SU-DHL-6 (cell line): ENCODE measurements around the gene SLC25A38.
"Not testable (repeated sequence)": the region's sequence is repeated elsewhere in the genome, so short reads cannot be mapped to it uniquely, and the experiment has no call there.

Experiments used
- H2AFZ ChIP-seq: fragments of 200-600 bp; sonication (generic); 2 replicates; pipeline ENCODE4 v1.6.1; 2014; ENCODE audit warnings: low read depth, mild to moderate bottlenecking, moderate library complexity, mixed read lengths, antibody characterized with exemption, low read length; ENCODE audit not compliant: severe bottlenecking
- H3F3A ChIP-seq: fragments of 200-600 bp; shearing (Covaris generic); 2 replicates; pipeline ENCODE4 v1.6.0; 2016; ENCODE audit warnings: antibody characterized with exemption, mild to moderate bottlenecking; ENCODE audit not compliant: insufficient read depth
- H3K27ac ChIP-seq: fragments of 200-600 bp; sonication (generic); 2 replicates; pipeline ENCODE4 v1.5.1; 2016; ENCODE audit warnings: low read depth, mild to moderate bottlenecking, low read length, moderate library complexity, mixed read lengths
- H3K27me3 ChIP-seq: fragments of 200-600 bp; sonication (generic), shearing (Covaris generic); 2 replicates; pipeline ENCODE4 v1.6.0; 2014; ENCODE audit warnings: mild to moderate bottlenecking, low read length
- H3K36me3 ChIP-seq: fragments of 200-600 bp; sonication (generic); 2 replicates; pipeline ENCODE4 v1.6.1; 2014; ENCODE audit warnings: mild to moderate bottlenecking, low read length, mixed read lengths
- H3K4me2 ChIP-seq: fragments of 300-600, 200-600 bp; shearing (Covaris generic), sonication (generic); 2 replicates; pipeline ENCODE4 v1.6.0; 2014; ENCODE audit warnings: low read length, low read depth, mild to moderate bottlenecking; ENCODE audit not compliant: poor library complexity, severe bottlenecking
- H3K4me3 ChIP-seq: fragments of 200-600 bp; sonication (generic); 2 replicates; pipeline ENCODE4 v1.5.1; 2014; ENCODE audit warnings: antibody characterized with exemption, low read length, mild to moderate bottlenecking, mixed read lengths; ENCODE audit not compliant: insufficient read depth, poor library complexity, severe bottlenecking
- H3K79me2 ChIP-seq: fragments of 200-600 bp; sonication (generic); 2 replicates; pipeline ENCODE4 v1.6.1; 2014; ENCODE audit warnings: mild to moderate bottlenecking, low read length, moderate library complexity; ENCODE audit not compliant: insufficient read depth
- H3K9ac ChIP-seq: fragments of 200-600 bp; sonication (generic); 2 replicates; pipeline ENCODE4 v1.7.0; 2014; ENCODE audit warnings: mild to moderate bottlenecking, low read length
- H3K9me2 ChIP-seq: fragments of 200-600 bp; sonication (generic); replicated peaks from 2 replicates; pipeline ENCODE4 v1.6.1; 2014; ENCODE audit warnings: low read length; ENCODE audit not compliant: insufficient read depth
- H3K9me3 ChIP-seq: fragments of 200-600 bp; sonication (generic); 2 replicates; pipeline ENCODE4 v1.6.1; 2014; ENCODE audit warnings: low read length, mixed read lengths; ENCODE audit not compliant: insufficient read depth
- H4K20me1 ChIP-seq: fragments of 200-600 bp; sonication (generic); 2 replicates; pipeline ENCODE4 v1.6.1; 2014; ENCODE audit warnings: low read depth, mild to moderate bottlenecking, antibody characterized with exemption, low read length, moderate library complexity, mixed read lengths
- EZH2phosphoT487 ChIP-seq: fragments of 200-600 bp; sonication (generic), shearing (Covaris generic); conservative IDR thresholded peaks from 2 replicates; pipeline ENCODE4 v1.6.1; 2018; ENCODE audit warnings: mild to moderate bottlenecking, antibody characterized with exemption, low read length, moderate library complexity, mixed read lengths
- TF ChIP-seq, protein P1 (sequence below): fragments of 200-600 bp; sonication (generic); IDR thresholded peaks from one replicate; pipeline ENCODE4 v1.5.1; 2017; ENCODE audit warnings: antibody characterized with exemption, mild to moderate bottlenecking, low read length, moderate library complexity; ENCODE audit not compliant: insufficient read depth, poor library complexity, severe bottlenecking

SLC25A38 gene

DNA sequence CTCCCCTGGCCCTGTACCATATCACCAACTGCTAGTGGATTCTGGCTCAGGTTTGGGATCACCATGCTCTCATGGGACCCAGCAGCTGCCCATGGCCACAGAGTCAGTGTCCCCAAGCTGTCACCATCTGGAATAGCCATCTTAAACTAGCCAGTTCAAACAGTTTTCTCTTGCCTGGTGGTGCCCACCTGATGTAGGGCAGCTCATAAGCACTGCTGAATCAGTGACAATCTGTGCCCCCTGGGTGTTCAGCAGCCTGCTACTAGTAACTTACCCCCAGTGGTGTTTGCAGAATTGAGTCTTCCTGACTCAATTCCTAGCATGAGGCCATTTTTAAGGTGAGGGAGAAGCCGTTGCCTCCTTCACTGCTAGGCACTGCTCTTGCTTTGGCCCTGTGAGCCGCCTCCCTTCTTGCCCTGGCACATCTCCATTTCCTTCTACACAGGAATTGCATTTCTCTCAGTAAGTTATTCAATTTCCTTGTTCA lies 31.3 kb downstream of the SLC25A38 start:
- H2AFZ ChIP-seq = no peak overlapping the region
- H3K36me3 ChIP-seq = peaks cover 34% of the 10 kb centered on the region
- H3K9me3 ChIP-seq = no peaks in the 10 kb centered on the region
- peaks cover 74% of the 10 kb centered on the region for H3F3A ChIP-seq
- peak overlapping the region; percentile 26; the same call in 1 of the 2 replicates for H3K27ac ChIP-seq
- H3K79me2 ChIP-seq = peaks cover 11% of the 10 kb centered on the region
- no peaks in the 10 kb centered on the region for H3K9me2 ChIP-seq
- TF ChIP-seq, protein P1, sequence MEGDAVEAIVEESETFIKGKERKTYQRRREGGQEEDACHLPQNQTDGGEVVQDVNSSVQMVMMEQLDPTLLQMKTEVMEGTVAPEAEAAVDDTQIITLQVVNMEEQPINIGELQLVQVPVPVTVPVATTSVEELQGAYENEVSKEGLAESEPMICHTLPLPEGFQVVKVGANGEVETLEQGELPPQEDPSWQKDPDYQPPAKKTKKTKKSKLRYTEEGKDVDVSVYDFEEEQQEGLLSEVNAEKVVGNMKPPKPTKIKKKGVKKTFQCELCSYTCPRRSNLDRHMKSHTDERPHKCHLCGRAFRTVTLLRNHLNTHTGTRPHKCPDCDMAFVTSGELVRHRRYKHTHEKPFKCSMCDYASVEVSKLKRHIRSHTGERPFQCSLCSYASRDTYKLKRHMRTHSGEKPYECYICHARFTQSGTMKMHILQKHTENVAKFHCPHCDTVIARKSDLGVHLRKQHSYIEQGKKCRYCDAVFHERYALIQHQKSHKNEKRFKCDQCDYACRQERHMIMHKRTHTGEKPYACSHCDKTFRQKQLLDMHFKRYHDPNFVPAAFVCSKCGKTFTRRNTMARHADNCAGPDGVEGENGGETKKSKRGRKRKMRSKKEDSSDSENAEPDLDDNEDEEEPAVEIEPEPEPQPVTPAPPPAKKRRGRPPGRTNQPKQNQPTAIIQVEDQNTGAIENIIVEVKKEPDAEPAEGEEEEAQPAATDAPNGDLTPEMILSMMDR = no peak
- no peak for TF ChIP-seq EZH2phosphoT487
- H3K27me3 ChIP-seq = no peaks in the 10 kb centered on the region
- H3K4me2 ChIP-seq = no peak overlapping the region
- H3K4me3 ChIP-seq = no peak overlapping the region
- no peak overlapping the region for H3K9ac ChIP-seq
- peaks cover 21% of the 10 kb centered on the region for H4K20me1 ChIP-seq

DNA sequence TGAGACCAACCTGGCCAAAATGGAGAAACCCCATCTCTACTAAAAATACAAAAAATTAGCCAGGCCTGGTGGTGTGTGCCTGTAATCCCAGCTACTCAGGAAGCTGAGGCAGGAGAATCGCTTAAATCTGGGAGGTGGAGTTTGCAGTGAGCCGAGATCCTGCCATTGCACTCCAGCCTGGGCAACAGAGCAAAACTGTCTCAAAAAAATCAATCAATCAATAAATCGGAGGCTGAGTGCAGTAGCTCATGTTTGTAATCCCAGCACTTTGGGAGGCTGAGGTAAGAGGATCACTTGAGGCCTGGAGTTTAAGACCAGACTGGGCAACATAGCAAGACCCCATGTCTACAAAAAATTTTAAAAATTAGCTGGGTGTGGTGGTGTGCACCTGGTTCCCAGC lies 32.1 kb downstream of the SLC25A38 start:
- H3K9me2 ChIP-seq, H2AFZ ChIP-seq, H3K9ac ChIP-seq, H3K4me3 ChIP-seq, H3K27me3 ChIP-seq, H3K27ac ChIP-seq, H3K4me2 ChIP-seq, H3K9me3 ChIP-seq, H3K79me2 ChIP-seq: not testable (repeated sequence)
- H3K36me3 ChIP-seq = peaks cover 26% of the 10 kb centered on the region
- H4K20me1 ChIP-seq = peaks cover 15% of the 10 kb centered on the region
- peaks cover 65% of the 10 kb centered on the region for H3F3A ChIP-seq

DNA sequence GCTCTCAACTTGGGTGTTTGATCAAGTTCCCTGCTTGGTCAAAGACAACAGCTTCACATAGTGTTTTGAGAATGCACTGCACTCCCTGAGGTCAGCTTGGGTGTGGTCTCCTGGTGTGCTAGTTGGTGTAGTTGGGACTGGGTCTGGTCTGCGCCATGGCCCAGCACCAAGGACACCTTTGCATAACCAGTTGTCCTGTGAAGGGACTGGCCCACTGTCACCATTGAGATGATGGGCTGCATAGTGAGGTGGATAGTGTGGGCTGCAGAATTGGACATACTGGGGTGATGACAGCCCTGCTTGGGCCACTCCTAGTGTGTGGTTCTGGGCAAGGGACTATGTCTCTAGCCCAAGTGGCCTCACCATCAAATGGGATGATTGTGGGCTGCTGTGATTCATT lies 32.8 kb downstream of the SLC25A38 start:
- Histone ChIP-seq H2AFZ (no peak overlapping the region), H3K79me2 (no peaks in the 10 kb centered on the region), H3K27ac (no peak overlapping the region), H3K27me3 (no peaks in the 10 kb centered on the region), H3K4me3 (no peak overlapping the region), H3K36me3 (peaks cover 23% of the 10 kb centered on the region), H3K9ac (no peak overlapping the region), H3K4me2 (no peak overlapping the region), H3K9me2 (no peaks in the 10 kb centered on the region), H3F3A (peaks cover 59% of the 10 kb centered on the region), H3K9me3 (no peaks in the 10 kb centered on the region), H4K20me1 (peaks cover 11% of the 10 kb centered on the region; the same call in 1 of the 2 replicates)
- TF ChIP-seq EZH2phosphoT487 = no peak
- TF ChIP-seq, protein P1 = no peak

DNA sequence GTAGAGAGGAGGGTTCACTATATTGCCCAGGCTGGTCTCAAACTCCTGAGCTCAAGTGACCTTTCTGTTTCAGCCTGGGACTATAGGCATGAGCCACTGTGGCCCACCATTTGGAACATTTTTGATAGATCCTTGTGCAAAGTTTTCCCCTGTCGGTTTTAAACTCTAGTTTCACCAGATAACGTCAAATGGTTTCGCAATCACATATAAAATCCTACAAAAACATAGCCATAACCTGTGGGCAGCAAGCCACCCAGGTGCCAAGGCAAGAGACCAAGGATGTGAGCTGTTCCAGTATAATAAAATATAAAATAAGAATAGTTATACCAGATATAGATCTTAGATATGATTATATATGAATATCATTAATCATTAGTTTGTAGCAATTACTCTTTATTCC lies 33.8 kb downstream of the SLC25A38 start:
- not testable (repeated sequence) for H3K79me2 ChIP-seq, H3K9me3 ChIP-seq, H4K20me1 ChIP-seq, H3K9me2 ChIP-seq, H3K4me3 ChIP-seq, H2AFZ ChIP-seq, H3K27me3 ChIP-seq, H3K9ac ChIP-seq, H3K4me2 ChIP-seq, H3K27ac ChIP-seq
- TF ChIP-seq, protein P1 = peak; percentile 3
- H3K36me3 ChIP-seq = peaks cover 14% of the 10 kb centered on the region; the same call in 1 of the 2 replicates
- H3F3A ChIP-seq = peaks cover 49% of the 10 kb centered on the region

DNA sequence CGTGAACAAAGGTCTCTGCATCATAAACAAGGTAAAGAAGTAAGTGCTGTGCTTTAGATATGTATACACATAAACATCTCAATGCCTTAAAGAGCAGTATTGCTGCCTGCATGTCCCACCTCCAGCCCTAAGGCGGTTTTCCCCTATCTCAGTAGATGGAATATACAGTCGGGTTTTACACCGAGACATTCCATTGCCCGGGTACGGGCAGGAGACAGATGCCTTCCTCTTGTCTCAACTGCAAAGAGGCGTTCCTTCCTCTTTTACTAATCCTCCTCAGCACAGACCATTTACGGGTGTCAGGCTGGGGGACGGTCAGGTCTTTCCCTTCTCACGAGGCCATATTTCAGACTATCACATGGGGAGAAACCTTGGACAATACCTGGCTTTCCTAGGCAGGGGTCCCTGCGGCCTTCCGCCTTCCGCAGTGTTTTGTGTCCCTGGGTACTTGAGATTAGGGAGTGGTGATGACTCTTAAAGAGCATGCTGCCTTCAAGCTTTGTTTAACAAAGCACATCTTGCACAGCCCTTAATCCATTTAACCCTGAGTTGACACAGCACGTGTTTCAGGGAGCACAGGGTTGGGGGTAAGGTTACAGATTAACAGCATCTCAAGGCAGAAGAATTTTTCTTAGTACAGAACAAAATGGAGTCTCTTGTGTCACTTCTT lies 35.5 kb downstream of the SLC25A38 start:
- H3K9me3 ChIP-seq, H3K4me2 ChIP-seq, H3K27me3 ChIP-seq, H4K20me1 ChIP-seq, H3K9ac ChIP-seq, H3K36me3 ChIP-seq, H3K9me2 ChIP-seq, H2AFZ ChIP-seq, H3K27ac ChIP-seq, H3K4me3 ChIP-seq, H3K79me2 ChIP-seq: not testable (repeated sequence)
- peaks cover 32% of the 10 kb centered on the region for H3F3A ChIP-seq
